Uterus (tissue), 4 donors: ENCODE data around the gene NEK9. TPM values are rescaled to one million over a fixed set of nuclear protein-coding genes. Genes with fewer than 3 reads are reported as not detected.
A peak's percentile ranks its signal among the peaks of the same experiment; 100 is the strongest.

Experiments
- DNase-seq, 2 donors: peaks; one replicate each; pipeline ENCODE4 v3.0.0-alpha.2; 2019 to 2020
- H3K27ac ChIP-seq, 2 donors: fragments of 200-600 bp; sonication (generic); 1 replicate in 1 of 2; 2 replicates in 1 of 2; pipeline ENCODE4 v1.5.1; 2016 to 2018
- H3K27me3 ChIP-seq, 2 donors: fragments of 200-600 bp; sonication (generic); one replicate each; pipeline ENCODE4 v1.5.1; 2018 to 2019; ENCODE audit warnings: control low read depth in 1 of 2
- H3K36me3 ChIP-seq, 2 donors: fragments of 200-600 bp; sonication (generic); one replicate each; pipeline ENCODE4 v1.5.1; 2019; ENCODE audit warnings: control low read depth in 1 of 2
- H3K4me1 ChIP-seq, 2 donors: fragments of 200-600 bp; sonication (generic); one replicate each; pipeline ENCODE4 v1.5.1; 2018 to 2019; ENCODE audit warnings: control low read depth in 1 of 2
- H3K4me3 ChIP-seq, 2 donors: fragments of 200-600 bp; sonication (generic); 1 replicate in 1 of 2; 2 replicates in 1 of 2; pipeline ENCODE4 v1.5.1; 2018 to 2019; ENCODE audit warnings: mild to moderate bottlenecking in 1 of 2
- H3K9me3 ChIP-seq, 2 donors: fragments of 200-600 bp; sonication (generic); one replicate each; pipeline ENCODE4 v1.5.1; 2019; ENCODE audit warnings: control low read depth in 1 of 2
- POLR2A ChIP-seq, 2 donors: fragments of 450-650 bp; IDR thresholded peaks; one replicate each; pipeline ENCODE4 v1.6.1; 2016; ENCODE audit warnings: antibody characterized with exemption in 2 of 2, mild to moderate bottlenecking in 1 of 2, moderate library complexity in 1 of 2
- intact Hi-C: fragments of 100-400 bp; cut with DNase I; formaldehyde crosslinking; loops from one replicate; pipeline ENCODE4 v1.15.1; 2023; ENCODE audit warnings: low total_unique reads
- total RNA-seq, 4 donors: library from RNA; depleted of rRNA in 3 of 4; stranded (reverse); fragments of >200 nt in 3 of 4; gene quantifications; one replicate each; pipeline versions ENCODE4 v1.1.0 to v1.2.4, GENCODE V29; 2014 to 2023
- TF ChIP-seq, protein P1 (sequence below), 4 experiments: fragments of 200-600 bp in 2 of 4; fragments of 450-650 bp in 2 of 4; sonication (generic) in 2 of 4; IDR thresholded peaks; one replicate each; pipeline ENCODE4 v1.5.1; 2016 to 2019; ENCODE audit warnings: antibody characterized with exemption in 4 of 4, mild to moderate bottlenecking in 2 of 4, moderate library complexity in 1 of 4
- donor health status: DM: yes; HTN: yes; CAD: no.

The NEK9 gene
- total RNA-seq, 4 donors from 2014 or later, result 51.2 to 115 (median 71.4) TPM

DNA sequence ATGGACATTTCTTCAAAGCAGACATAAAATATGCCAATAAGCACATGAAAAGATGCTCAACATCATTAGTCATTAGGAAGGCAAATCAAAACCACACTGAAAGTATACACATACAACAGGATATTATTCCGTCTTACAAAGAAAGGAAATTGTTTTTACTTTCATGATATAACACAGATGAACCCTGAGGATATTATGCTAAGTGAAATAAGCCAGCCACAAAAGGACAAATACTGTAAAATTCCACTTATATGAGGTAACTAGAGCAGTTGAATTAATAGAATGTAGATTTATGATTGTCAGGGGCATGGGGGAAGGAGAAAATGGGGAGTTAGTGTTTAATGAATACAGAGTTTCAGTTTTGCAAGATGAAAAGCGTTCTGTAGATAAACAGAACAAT is 67.2 kb downstream of the NEK9 start:
- intact Hi-C loops, result no loop called here
- no peak for DNase-seq
- Histone ChIP-seq H3K36me3 (no peaks in the 10 kb centered on the region), H3K27me3 (no peaks in the 10 kb centered on the region), H3K4me3 (no peak overlapping the region), H3K4me1 (peaks cover 0 to 4% of the 10 kb centered on the region in 2 donors), H3K27ac (no peak overlapping the region), H3K9me3 (no peaks in the 10 kb centered on the region)
- TF ChIP-seq, protein P1, sequence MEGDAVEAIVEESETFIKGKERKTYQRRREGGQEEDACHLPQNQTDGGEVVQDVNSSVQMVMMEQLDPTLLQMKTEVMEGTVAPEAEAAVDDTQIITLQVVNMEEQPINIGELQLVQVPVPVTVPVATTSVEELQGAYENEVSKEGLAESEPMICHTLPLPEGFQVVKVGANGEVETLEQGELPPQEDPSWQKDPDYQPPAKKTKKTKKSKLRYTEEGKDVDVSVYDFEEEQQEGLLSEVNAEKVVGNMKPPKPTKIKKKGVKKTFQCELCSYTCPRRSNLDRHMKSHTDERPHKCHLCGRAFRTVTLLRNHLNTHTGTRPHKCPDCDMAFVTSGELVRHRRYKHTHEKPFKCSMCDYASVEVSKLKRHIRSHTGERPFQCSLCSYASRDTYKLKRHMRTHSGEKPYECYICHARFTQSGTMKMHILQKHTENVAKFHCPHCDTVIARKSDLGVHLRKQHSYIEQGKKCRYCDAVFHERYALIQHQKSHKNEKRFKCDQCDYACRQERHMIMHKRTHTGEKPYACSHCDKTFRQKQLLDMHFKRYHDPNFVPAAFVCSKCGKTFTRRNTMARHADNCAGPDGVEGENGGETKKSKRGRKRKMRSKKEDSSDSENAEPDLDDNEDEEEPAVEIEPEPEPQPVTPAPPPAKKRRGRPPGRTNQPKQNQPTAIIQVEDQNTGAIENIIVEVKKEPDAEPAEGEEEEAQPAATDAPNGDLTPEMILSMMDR (IDR thresholded peaks at IDR 0.05), result no peak
- TF ChIP-seq POLR2A (IDR thresholded peaks at IDR 0.05), result no peak

DNA sequence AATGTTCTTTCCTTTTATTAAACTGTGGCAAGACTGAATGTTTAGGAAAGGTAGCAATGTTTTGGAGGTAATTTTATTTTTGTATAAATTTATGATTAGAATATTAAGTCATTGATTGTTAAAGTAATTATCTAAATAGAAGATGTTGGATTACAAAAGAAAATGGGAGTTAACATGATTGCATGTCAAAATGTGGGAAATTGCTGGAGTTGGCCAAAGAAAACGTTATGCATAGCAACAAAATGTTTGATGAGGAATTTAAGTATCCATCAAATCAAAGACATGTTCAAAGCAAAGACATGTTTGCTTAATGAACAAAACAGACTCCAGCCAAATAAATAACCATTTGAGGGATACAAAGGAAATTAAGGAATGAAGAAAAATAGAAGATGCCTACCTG is 72.4 kb downstream of the NEK9 start:
- no peaks in the 10 kb centered on the region for H3K27me3 ChIP-seq

DNA sequence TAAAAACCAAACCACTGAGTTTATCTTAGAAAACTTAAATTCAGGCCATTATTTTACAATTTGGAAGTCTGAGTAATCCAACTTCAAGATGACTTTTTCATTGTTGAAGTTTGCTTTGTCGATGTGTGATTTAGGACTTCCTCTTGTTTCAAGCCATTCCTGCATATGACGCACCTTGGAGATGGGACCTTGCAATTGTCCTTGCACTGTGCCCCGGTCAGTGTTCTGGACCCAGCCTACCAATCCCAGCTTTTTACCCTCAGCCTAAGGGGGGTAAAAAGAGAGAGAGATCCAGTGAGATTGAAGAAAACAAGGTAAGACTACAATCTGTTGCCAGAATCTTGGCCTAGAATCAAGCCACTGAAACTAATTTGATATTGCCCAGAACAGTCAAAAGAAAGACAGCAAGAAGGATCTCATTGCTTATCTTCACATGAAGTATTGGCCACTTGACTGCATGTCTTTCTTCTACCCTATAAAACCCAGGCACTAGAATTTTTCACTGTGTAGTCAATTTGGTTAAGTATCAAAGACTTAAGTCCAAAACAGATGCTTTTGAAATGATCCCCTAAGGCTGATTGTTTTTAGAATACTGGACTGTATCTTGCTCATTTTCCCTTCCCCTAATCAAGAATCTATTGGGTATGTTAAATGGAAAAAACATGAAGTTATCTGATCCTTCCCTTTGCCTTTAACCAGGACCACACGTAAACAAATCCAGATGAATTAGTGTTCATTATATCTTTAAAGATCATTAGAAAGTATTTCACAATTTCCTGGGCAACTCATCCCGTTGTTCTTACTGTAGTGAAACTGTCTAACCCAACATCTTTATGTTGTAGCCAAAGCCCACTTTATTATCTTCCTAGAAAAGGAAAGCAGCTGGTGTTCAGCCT is 73.2 kb downstream of the NEK9 start:
- no peak for TF ChIP-seq POLR2A (IDR thresholded peaks at IDR 0.05)
- TF ChIP-seq, protein P1 (IDR thresholded peaks at IDR 0.05), result no peak
- H3K4me1 ChIP-seq, result no peaks in the 10 kb centered on the region
- H3K36me3 ChIP-seq, result no peaks in the 10 kb centered on the region
- intact Hi-C loops, result no loop called here
- H3K27me3 ChIP-seq, result no peaks in the 10 kb centered on the region
- H3K9me3 ChIP-seq, result no peaks in the 10 kb centered on the region
- no peak overlapping the region for H3K4me3 ChIP-seq
- DNase-seq, result no peak
- peak overlapping the region in 1 of 2 donors; percentile 19 for H3K27ac ChIP-seq

More for the DNA sequence above, 72.4 kb downstream of the NEK9 start:
- Histone ChIP-seq H3K36me3 (no peaks in the 10 kb centered on the region), H3K4me1 (no peaks in the 10 kb centered on the region), H3K4me3 (no peak overlapping the region), H3K27ac (no peak overlapping the region), H3K9me3 (no peaks in the 10 kb centered on the region)
- DNase-seq, result no peak
- intact Hi-C loops, result no loop called here
- TF ChIP-seq, protein P1 (IDR thresholded peaks at IDR 0.05), result no peak
- no peak for TF ChIP-seq POLR2A (IDR thresholded peaks at IDR 0.05)

DNA sequence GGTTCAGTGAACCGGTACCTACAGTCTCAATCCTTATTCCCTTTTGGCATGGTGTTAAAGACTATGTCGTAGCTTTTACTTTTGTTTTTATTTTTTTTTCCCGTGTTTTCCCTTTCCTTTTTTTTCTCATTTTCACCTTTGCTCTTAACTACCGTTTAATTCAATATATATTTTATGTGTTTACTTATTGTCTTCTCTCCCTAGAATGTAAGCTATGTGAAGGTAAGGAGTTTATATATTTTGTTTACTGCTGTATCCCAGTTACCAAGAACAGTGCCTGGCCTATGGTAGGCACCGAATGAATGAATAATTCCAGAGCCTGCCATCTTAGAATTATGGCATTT is 75.3 kb downstream of the NEK9 start:
- TF ChIP-seq, protein P1 (IDR thresholded peaks at IDR 0.05), result no peak
- no peak for TF ChIP-seq POLR2A (IDR thresholded peaks at IDR 0.05)
- no peak for DNase-seq
- H3K4me1 ChIP-seq, result no peaks in the 10 kb centered on the region
- H3K36me3 ChIP-seq, result no peaks in the 10 kb centered on the region
- no peaks in the 10 kb centered on the region for H3K27me3 ChIP-seq
- H3K4me3 ChIP-seq, result peak overlapping the region; percentile 47 to 77
- peak overlapping the region; percentile 85 to 86 for H3K27ac ChIP-seq
- H3K9me3 ChIP-seq, result no peaks in the 10 kb centered on the region
- intact Hi-C loops, result no loop called here

DNA sequence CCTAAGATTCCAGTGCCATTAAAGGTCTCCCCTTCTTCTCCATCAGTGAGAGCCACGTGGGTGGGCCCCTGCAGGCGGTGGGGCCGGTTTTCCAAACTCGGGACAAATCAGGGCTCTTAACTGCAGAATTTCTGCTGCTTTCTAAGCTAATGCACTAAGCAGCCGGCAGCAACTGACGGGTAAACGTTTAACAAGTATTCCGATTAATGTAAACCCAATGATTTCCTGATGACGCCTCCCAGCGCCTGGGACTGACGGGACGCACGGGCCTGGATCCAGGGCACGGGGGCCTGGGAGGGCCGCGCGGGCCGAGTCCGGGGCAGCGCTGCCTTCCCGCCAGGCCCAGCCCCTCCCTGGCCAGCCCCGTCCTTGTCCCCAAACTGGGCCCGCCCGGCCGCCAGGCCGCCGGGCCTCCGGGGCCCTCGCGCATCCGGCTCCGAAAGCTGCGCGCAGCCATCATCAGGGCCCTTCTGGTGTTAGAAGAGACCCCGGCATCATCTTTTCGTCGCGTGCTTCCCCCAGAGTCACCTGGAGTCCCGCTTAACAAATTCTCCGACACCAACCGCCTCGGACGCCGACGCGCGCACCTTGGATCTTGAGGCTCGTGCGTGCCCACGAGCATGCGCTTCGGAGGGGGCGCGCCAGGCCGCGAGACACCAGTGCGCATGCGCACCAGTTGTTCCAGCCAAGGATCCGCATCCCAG is 75.8 kb downstream of the NEK9 start, which contains the start of gene MLH3:
MLH3 (minus strand) TSS at position 616 of the 704 bp plus-strand sequence. CDS start 1,812 bp downstream, outside the sequence.
- no peaks in the 10 kb centered on the region for H3K4me1 ChIP-seq
- H3K27ac ChIP-seq, result peak within 1 kb of the TSS; percentile 85 to 86
- no peaks in the 10 kb centered on the region for H3K27me3 ChIP-seq
- TF ChIP-seq, protein P1 (IDR thresholded peaks at IDR 0.05), result no peak
- peak; percentile 42 to 67 for TF ChIP-seq POLR2A (IDR thresholded peaks at IDR 0.05)
- H3K9me3 ChIP-seq, result no peaks in the 10 kb centered on the region
- intact Hi-C loops, result no loop called here
- H3K4me3 ChIP-seq, result peak within 1 kb of the TSS; percentile 47 to 77
- DNase-seq, result peak; percentile 82 to 87
- no peaks in the 10 kb centered on the region for H3K36me3 ChIP-seq
